ENCODE data around the gene RIN1. TPM values are rescaled to one million over a fixed set of nuclear protein-coding genes. Genes with fewer than 3 reads are reported as not detected.
A peak's percentile ranks its signal among the peaks of the same experiment; 100 is the strongest.

The RIN1 gene
- total and polyA plus RNA-seq, 2 donors (not counting 1 experiment from before 2014, with no cell fraction given), result 0.72 to 1.7 TPM

DNA sequence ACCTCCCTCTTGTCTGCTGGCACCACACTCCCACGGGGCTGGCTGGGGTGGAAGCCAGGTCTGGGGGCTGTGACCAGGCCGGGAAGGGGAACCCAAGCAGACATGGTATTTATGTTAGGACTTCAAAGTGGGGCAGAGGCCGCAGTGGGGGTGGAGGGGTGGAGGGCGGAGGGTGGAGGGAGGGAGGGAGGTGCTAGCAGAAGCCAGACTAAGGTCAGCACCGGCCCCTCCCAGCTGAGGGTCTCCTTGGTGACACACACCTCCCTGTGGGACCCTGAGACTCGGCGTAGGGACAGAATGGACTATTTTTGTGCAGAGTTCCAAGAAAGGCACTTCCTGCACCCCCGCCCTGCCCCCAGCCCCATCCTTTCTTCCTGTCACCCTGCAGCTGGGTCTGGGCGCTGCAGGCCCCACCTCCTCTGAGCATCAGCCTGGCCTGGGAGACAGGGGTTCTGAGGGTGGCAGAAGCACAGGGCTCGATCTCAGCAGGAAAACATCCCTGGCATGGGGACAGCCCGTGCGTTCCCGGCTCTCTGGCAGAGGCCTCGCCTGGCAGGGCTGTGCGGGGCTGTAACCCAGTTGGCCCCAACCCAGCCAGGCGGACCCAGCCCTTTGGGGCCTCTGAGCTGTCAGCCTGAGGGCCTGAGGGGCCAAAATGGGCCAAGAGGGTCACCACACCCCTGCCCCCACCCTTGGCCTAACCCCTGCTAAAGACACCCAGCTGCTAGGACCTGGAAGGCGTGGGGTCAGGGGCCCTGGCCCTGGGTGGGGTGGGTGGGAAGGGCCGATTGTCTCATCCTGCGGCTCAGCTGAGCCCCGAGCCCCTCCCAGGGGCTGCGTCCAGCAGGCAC lies 9.7 kb downstream of the RIN1 start:
- TF ChIP-seq, protein P1, sequence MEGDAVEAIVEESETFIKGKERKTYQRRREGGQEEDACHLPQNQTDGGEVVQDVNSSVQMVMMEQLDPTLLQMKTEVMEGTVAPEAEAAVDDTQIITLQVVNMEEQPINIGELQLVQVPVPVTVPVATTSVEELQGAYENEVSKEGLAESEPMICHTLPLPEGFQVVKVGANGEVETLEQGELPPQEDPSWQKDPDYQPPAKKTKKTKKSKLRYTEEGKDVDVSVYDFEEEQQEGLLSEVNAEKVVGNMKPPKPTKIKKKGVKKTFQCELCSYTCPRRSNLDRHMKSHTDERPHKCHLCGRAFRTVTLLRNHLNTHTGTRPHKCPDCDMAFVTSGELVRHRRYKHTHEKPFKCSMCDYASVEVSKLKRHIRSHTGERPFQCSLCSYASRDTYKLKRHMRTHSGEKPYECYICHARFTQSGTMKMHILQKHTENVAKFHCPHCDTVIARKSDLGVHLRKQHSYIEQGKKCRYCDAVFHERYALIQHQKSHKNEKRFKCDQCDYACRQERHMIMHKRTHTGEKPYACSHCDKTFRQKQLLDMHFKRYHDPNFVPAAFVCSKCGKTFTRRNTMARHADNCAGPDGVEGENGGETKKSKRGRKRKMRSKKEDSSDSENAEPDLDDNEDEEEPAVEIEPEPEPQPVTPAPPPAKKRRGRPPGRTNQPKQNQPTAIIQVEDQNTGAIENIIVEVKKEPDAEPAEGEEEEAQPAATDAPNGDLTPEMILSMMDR (IDR thresholded peaks at IDR 0.05), result no peak
- TF ChIP-seq EZH2 (IDR thresholded peaks at IDR 0.05; ENCODE audit: borderline replicate concordance, insufficient read depth, low read depth, low read length, poor library complexity, severe bottlenecking), result no peak
- Histone ChIP-seq H3K27ac (ENCODE audit: low read length in 2 of 2) (no peak overlapping the region), H3K9me3 (ENCODE audit: control extremely low read depth in 1 of 3, control insufficient read depth in 2 of 3, insufficient read depth in 1 of 3, low read length in 2 of 3) (no peaks in the 10 kb centered on the region), H3K4me1 (ENCODE audit: control insufficient read depth in 2 of 2, insufficient read depth in 2 of 2, low read length in 2 of 2) (peaks cover 15 to 25% of the 10 kb centered on the region in 2 donors), H2AFZ (ENCODE audit: insufficient read depth, low read depth, low read length, poor library complexity, severe bottlenecking) (no peak overlapping the region), H3K79me2 (ENCODE audit: control insufficient read depth, insufficient read depth, low read length) (no peaks in the 10 kb centered on the region), H4K20me1 (ENCODE audit: control insufficient read depth, insufficient read depth, low read length, poor library complexity, severe bottlenecking) (no peaks in the 10 kb centered on the region), H3K27me3 (replicated peaks in 1 of 4; ENCODE audit: control extremely low read depth in 1 of 4, control insufficient read depth in 3 of 4, insufficient read depth in 4 of 4, low read length in 3 of 4) (no peaks in the 10 kb centered on the region), H3K4me3 (ENCODE audit: control extremely low read depth in 1 of 5, extremely low read depth in 1 of 5, insufficient read depth in 1 of 5, low read depth in 2 of 5, low read length in 4 of 5) (no peak overlapping the region), H3K9ac (ENCODE audit: low read length) (no peak overlapping the region), H3K36me3 (replicated peaks in 1 of 2; ENCODE audit: control extremely low read depth in 1 of 2, control insufficient read depth in 1 of 2, extremely low read depth in 1 of 2, insufficient read depth in 2 of 2, low read length in 1 of 2) (no peaks in the 10 kb centered on the region), H3K4me2 (replicated peaks; ENCODE audit: low read depth, low read length, poor library complexity, severe bottlenecking) (no peak overlapping the region)
- ChIA-PET POLR2A (interaction anchor here (0.6 to 1.6 kb wide), 3 partner anchors 14 to 251 kb away, joined by 3 to 7 read pairs (median 5); no protein-coding TSS in a partner anchor), CTCF (interaction anchor here (1.0 to 1.6 kb wide), 3 partner anchors 8 to 17 kb away, joined by 4 to 20 read pairs (median 4); no protein-coding TSS in a partner anchor)
- peak; percentile 15 for DNase-seq
- Mint-ChIP-seq H3K9me3 (ENCODE audit: insufficient read depth) (no peaks in the 10 kb centered on the region), H3K4me1 (peaks cover 16% of the 10 kb centered on the region), H3K4me3 (no peak overlapping the region), H3K27me3 (no peaks in the 10 kb centered on the region), H3K27ac (no peak overlapping the region)
- ATAC-seq (ENCODE audit: low read depth), result no peak
- intact Hi-C loops (cut with micrococcal nuclease), result no loop called here
- WGBS (ENCODE audit: insufficient coverage), result 47% methylated on average over 15 of the region's 21 CpGs

DNA sequence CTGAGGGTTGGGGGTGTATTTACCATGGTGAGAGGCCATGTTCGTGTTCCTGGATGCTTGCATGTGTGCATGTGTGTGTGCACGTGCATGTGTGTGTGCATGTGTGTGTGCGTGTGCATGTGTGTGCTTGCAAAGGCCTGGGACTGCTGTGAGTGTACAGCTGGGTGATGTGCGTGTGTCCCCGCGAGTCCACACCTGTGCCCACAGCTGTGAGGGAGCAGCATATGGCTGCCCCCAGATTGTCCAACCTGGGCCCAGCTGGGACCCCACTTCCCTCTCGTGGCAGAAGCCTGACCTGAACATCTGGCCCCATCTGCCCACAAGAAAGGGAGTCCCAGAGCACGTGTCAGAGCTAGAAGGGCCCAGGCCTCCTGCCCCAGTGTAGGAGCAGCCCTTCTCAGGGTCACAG lies 11.0 kb downstream of the RIN1 start:
- H3K4me1 Mint-ChIP-seq, result peaks cover 16% of the 10 kb centered on the region
- Histone ChIP-seq H2AFZ (ENCODE audit: insufficient read depth, low read depth, low read length, poor library complexity, severe bottlenecking) (no peak overlapping the region), H3K4me2 (replicated peaks; ENCODE audit: low read depth, low read length, poor library complexity, severe bottlenecking) (no peak overlapping the region), H4K20me1 (ENCODE audit: control insufficient read depth, insufficient read depth, low read length, poor library complexity, severe bottlenecking) (no peaks in the 10 kb centered on the region), H3K36me3 (replicated peaks in 1 of 2; ENCODE audit: control extremely low read depth in 1 of 2, control insufficient read depth in 1 of 2, extremely low read depth in 1 of 2, insufficient read depth in 2 of 2, low read length in 1 of 2) (no peaks in the 10 kb centered on the region), H3K27me3 (replicated peaks in 1 of 4; ENCODE audit: control extremely low read depth in 1 of 4, control insufficient read depth in 3 of 4, insufficient read depth in 4 of 4, low read length in 3 of 4) (no peaks in the 10 kb centered on the region), H3K4me1 (ENCODE audit: control insufficient read depth in 2 of 2, insufficient read depth in 2 of 2, low read length in 2 of 2) (peaks cover 15 to 25% of the 10 kb centered on the region in 2 donors), H3K27ac (ENCODE audit: low read length in 2 of 2) (no peak overlapping the region), H3K9me3 (ENCODE audit: control extremely low read depth in 1 of 3, control insufficient read depth in 2 of 3, insufficient read depth in 1 of 3, low read length in 2 of 3) (no peaks in the 10 kb centered on the region), H3K4me3 (ENCODE audit: control extremely low read depth in 1 of 5, extremely low read depth in 1 of 5, insufficient read depth in 1 of 5, low read depth in 2 of 5, low read length in 4 of 5) (no peak overlapping the region), H3K79me2 (ENCODE audit: control insufficient read depth, insufficient read depth, low read length) (no peaks in the 10 kb centered on the region), H3K9ac (ENCODE audit: low read length) (no peak overlapping the region)
- H3K4me3 Mint-ChIP-seq, result no peak overlapping the region
- no peaks in the 10 kb centered on the region for H3K27me3 Mint-ChIP-seq
- TF ChIP-seq EZH2 (IDR thresholded peaks at IDR 0.05; ENCODE audit: borderline replicate concordance, insufficient read depth, low read depth, low read length, poor library complexity, severe bottlenecking), result no peak
- TF ChIP-seq, protein P1 (IDR thresholded peaks at IDR 0.05), result no peak
- H3K27ac Mint-ChIP-seq, result no peak overlapping the region
- ATAC-seq (ENCODE audit: low read depth) (no peak), DNase-seq (peak; percentile 12)
- POLR2A ChIA-PET, result no interaction called here
- no peaks in the 10 kb centered on the region for H3K9me3 Mint-ChIP-seq (ENCODE audit: insufficient read depth)
- intact Hi-C loops (cut with micrococcal nuclease), result no loop called here
- WGBS (ENCODE audit: insufficient coverage), result 38% methylated on average over 8 of the region's 8 CpGs
- CTCF ChIA-PET, result interaction anchor here (2.1 kb wide), 1 partner anchor 13 kb away, joined by 21 read pairs; no protein-coding TSS in a partner anchor
